ENCODE measurements around the gene VAC14.

DNA sequence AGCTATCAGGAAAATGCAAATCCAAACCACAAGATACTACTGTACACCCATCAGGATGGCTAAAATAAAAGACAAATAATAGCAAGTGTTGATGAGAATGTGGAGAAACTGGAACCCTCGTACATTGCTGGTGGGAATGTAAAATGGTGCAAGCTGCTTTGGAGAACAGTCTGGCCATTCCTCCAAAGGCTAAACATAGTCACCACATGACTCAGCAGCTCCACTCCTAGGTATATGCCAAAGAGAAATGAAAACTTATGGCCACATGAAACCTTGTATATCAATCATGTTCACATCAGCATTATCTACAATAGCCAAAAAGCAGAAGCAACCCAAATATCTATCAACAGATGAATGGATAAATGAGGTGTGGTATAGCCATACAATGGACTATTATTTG is 28.5 kb downstream of the VAC14 start:
- no peak for TF ChIP-seq POLR2A (IDR thresholded peaks at IDR 0.05)
- TF ChIP-seq, protein P1, sequence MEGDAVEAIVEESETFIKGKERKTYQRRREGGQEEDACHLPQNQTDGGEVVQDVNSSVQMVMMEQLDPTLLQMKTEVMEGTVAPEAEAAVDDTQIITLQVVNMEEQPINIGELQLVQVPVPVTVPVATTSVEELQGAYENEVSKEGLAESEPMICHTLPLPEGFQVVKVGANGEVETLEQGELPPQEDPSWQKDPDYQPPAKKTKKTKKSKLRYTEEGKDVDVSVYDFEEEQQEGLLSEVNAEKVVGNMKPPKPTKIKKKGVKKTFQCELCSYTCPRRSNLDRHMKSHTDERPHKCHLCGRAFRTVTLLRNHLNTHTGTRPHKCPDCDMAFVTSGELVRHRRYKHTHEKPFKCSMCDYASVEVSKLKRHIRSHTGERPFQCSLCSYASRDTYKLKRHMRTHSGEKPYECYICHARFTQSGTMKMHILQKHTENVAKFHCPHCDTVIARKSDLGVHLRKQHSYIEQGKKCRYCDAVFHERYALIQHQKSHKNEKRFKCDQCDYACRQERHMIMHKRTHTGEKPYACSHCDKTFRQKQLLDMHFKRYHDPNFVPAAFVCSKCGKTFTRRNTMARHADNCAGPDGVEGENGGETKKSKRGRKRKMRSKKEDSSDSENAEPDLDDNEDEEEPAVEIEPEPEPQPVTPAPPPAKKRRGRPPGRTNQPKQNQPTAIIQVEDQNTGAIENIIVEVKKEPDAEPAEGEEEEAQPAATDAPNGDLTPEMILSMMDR (IDR thresholded peaks at IDR 0.05): no peak
